ENCODE measurements around the gene RPS2.
A peak's percentile ranks its signal among the peaks of the same experiment; 100 is the strongest.
"Not testable (repeated sequence)": the region's sequence is repeated elsewhere in the genome, so short reads cannot be mapped to it uniquely, and the experiment has no call there.

The RPS2 gene

GRCh38 chr16:1962161-1963153, 2.2 kb downstream of the RPS2 start:
- not testable (repeated sequence) for FAIRE-seq

GRCh38 chr16:1961651-1962067, 3.0 kb downstream of the RPS2 start:
- peak; percentile 50 for FAIRE-seq

GRCh38 chr16:1960665-1961630, 3.7 kb downstream of the RPS2 start:
- FAIRE-seq = peak; percentile 93

GRCh38 chr16:1959269-1960039, 5.2 kb downstream of the RPS2 start, which contains the start of gene NDUFB10:
NDUFB10 (plus strand) TSS chr16:1959538; CDS start chr16:1959625, 87 bp downstream.
- FAIRE-seq = no peak

GRCh38 chr16:1958715-1959268, 5.8 kb downstream of the RPS2 start:
- no peak for FAIRE-seq

GRCh38 chr16:1958143-1958491, 6.5 kb downstream of the RPS2 start:
- FAIRE-seq = not testable (repeated sequence)

- FAIRE-seq = not testable (repeated sequence)
These were observed 7.0 kb downstream of the RPS2 start for GRCh38 chr16:1957434-1958142.

- no peak for FAIRE-seq
These were observed 10.9 kb downstream of the RPS2 start for GRCh38 chr16:1953734-1954133.

GRCh38 chr16:1950559-1950958, 14.1 kb downstream of the RPS2 start:
- FAIRE-seq = no peak

- FAIRE-seq = no peak
These were observed 14.6 kb downstream of the RPS2 start for GRCh38 chr16:1950047-1950446.

- FAIRE-seq = no peak
These were observed 15.1 kb downstream of the RPS2 start for GRCh38 chr16:1949507-1949906.

- no peak for FAIRE-seq
These were observed 17.3 kb downstream of the RPS2 start for GRCh38 chr16:1947369-1947670.

- FAIRE-seq = no peak
These were observed 17.9 kb downstream of the RPS2 start for GRCh38 chr16:1946495-1947368.

GRCh38 chr16:1945559-1946391, 18.9 kb downstream of the RPS2 start:
- no peak for FAIRE-seq

GRCh38 chr16:1944612-1945199, 19.9 kb downstream of the RPS2 start:
- no peak for FAIRE-seq

- peak; percentile 98 for FAIRE-seq
These were observed 21.6 kb downstream of the RPS2 start, which contains the start of gene MSRB1 for GRCh38 chr16:1942810-1943726. MSRB1 (minus strand) TSS chr16:1943199; CDS start chr16:1943156, 43 bp downstream.

GRCh38 chr16:1942047-1942809, 22.4 kb downstream of the RPS2 start:
- FAIRE-seq = no peak
